Kidney tubule cell (primary cell): ENCODE data around the gene P2RX5.
A peak's percentile ranks its signal among the peaks of the same experiment; 100 is the strongest.
"Not testable (repeated sequence)": the region's sequence is repeated elsewhere in the genome, so short reads cannot be mapped to it uniquely, and the experiment has no call there.

Experiments
- DNase-seq: peaks from one replicate; pipeline ENCODE4 v3.0.0-alpha.2; 2018; ENCODE audit warnings: low spot score

The P2RX5 gene

GRCh38 chr17:3712811-3713463 lies 17.0 kb upstream of the P2RX5 start:
- DNase-seq, result no peak

- DNase-seq, result peak; percentile 66
These were observed 15.0 kb upstream of the P2RX5 start for GRCh38 chr17:3710951-3711383.

GRCh38 chr17:3708366-3708765 lies 12.4 kb upstream of the P2RX5 start:
- no peak for DNase-seq

- not testable (repeated sequence) for DNase-seq
These were observed 9.7 kb upstream of the P2RX5 start for GRCh38 chr17:3705718-3705984.

- DNase-seq, result no peak
These were observed 9.2 kb upstream of the P2RX5 start for GRCh38 chr17:3704931-3705717.

GRCh38 chr17:3702041-3702539 lies 6.1 kb upstream of the P2RX5 start:
- DNase-seq, result not testable (repeated sequence)

GRCh38 chr17:3699951-3700350 lies 4.0 kb upstream of the P2RX5 start:
- DNase-seq, result no peak

- DNase-seq, result no peak
These were observed 2.2 kb upstream of the P2RX5 start for GRCh38 chr17:3698139-3698538.

GRCh38 chr17:3697103-3697476 lies 1.1 kb upstream of the P2RX5 start:
- no peak for DNase-seq

- DNase-seq, result peak; percentile 61
These were observed 729 bp downstream of the P2RX5 start for GRCh38 chr17:3695129-3695722.

- peak; percentile 63 for DNase-seq
These were observed 2.1 kb downstream of the P2RX5 start for GRCh38 chr17:3693829-3694231.

GRCh38 chr17:3693141-3693540 lies 2.8 kb downstream of the P2RX5 start:
- DNase-seq, result no peak

- DNase-seq, result no peak
These were observed 3.6 kb downstream of the P2RX5 start for GRCh38 chr17:3692346-3692745.

- DNase-seq, result no peak
These were observed 4.3 kb downstream of the P2RX5 start for GRCh38 chr17:3691617-3692067.

GRCh38 chr17:3690094-3690715 lies 5.8 kb downstream of the P2RX5 start:
- DNase-seq, result no peak

GRCh38 chr17:3689262-3690093 lies 6.5 kb downstream of the P2RX5 start:
- DNase-seq, result no peak

- DNase-seq, result no peak
These were observed 7.1 kb downstream of the P2RX5 start for GRCh38 chr17:3688852-3689261.

- DNase-seq, result no peak
These were observed 7.9 kb downstream of the P2RX5 start for GRCh38 chr17:3688027-3688553.

GRCh38 chr17:3685174-3685573 lies 10.8 kb downstream of the P2RX5 start:
- DNase-seq, result no peak

GRCh38 chr17:3683054-3683511 lies 12.9 kb downstream of the P2RX5 start:
- DNase-seq, result peak; percentile 37

- no peak for DNase-seq
These were observed 13.9 kb downstream of the P2RX5 start for GRCh38 chr17:3682033-3682432.
